ENCODE data around the gene CDH13. TPM values are rescaled to one million over a fixed set of nuclear protein-coding genes. Genes with fewer than 3 reads are reported as not detected.

CDH13 gene
- total and polyA plus RNA-seq, 10 of the 15 experiments (the other 5 are each of a cell fraction or from before 2014, with no cell fraction given) = under 0.01 to 0.05 TPM; not detected in 8

DNA sequence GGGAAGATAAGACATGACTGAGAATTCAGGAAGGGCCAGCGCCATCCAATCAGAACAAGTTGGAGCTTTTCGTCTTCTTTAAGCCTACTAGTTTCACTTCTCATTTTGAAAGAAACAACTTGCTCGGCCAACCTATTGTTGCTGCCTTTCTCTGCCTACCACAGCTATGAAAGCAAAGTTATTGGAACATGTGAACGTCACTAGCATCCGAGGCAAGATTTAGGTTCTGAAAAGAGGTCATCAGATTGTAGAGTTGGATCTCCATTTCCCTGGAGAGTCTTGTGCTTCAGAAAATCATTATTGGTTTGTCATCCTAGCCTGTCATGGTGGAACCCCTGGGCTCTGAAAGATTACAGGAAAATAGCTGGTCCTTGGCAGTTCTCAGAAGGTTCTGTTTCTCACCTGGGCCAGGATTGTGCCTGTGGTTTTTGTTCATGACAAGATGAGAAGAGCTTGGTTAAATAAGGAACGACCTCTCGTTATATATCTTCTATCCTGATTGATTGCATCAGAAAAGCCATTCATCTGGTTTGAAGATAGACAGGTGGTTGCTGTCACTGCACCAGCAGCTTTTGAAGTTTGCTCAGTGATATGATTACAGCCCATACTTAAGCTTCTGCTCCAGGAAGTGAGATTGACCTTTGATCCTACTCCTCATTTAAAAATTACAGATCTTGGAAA, 25.3 kb downstream of the CDH13 start (continued):
- TF ChIP-seq, protein P1, sequence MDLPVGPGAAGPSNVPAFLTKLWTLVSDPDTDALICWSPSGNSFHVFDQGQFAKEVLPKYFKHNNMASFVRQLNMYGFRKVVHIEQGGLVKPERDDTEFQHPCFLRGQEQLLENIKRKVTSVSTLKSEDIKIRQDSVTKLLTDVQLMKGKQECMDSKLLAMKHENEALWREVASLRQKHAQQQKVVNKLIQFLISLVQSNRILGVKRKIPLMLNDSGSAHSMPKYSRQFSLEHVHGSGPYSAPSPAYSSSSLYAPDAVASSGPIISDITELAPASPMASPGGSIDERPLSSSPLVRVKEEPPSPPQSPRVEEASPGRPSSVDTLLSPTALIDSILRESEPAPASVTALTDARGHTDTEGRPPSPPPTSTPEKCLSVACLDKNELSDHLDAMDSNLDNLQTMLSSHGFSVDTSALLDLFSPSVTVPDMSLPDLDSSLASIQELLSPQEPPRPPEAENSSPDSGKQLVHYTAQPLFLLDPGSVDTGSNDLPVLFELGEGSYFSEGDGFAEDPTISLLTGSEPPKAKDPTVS (IDR thresholded peaks at IDR 0.05; ENCODE audit: low read depth, low read length) = no peak
- TF ChIP-seq LARP7 (IDR thresholded peaks at IDR 0.05) (no peak), CHD4 (IDR thresholded peaks at IDR 0.05) (no peak), EP300 (IDR thresholded peaks at IDR 0.05; ENCODE audit: borderline replicate concordance in 1 of 2, control insufficient read depth in 1 of 2, low read depth in 2 of 2, low read length in 2 of 2) (peak; percentile 64 to 71; a peak in 3 of 4 replicates), ZSCAN29 (IDR thresholded peaks at IDR 0.05) (no peak), ZNF207 (IDR thresholded peaks at IDR 0.05; ENCODE audit: borderline replicate concordance) (no peak), CEBPB (IDR thresholded peaks at IDR 0.05; ENCODE audit: borderline replicate concordance in 1 of 2, low read depth in 2 of 2, low read length in 2 of 2) (no peak), NR2F1 (conservative IDR thresholded peaks at IDR 0.05) (peak; percentile 82), PML (IDR thresholded peaks at IDR 0.05; ENCODE audit: low read length) (peak; percentile 57; the same call in 1 of the 2 replicates), NFYB (IDR thresholded peaks at IDR 0.05; ENCODE audit: insufficient read depth, low read depth, low read length) (peak; percentile 100), SP1 (IDR thresholded peaks at IDR 0.05; ENCODE audit: low read depth, low read length) (no peak), KDM1A (IDR thresholded peaks at IDR 0.05; ENCODE audit: borderline replicate concordance) (no peak), YBX1 (IDR thresholded peaks at IDR 0.05) (no peak), EGR1 (IDR thresholded peaks at IDR 0.05; ENCODE audit: borderline replicate concordance in 1 of 2, low read depth in 2 of 2, low read length in 2 of 2) (no peak), HDGF (IDR thresholded peaks at IDR 0.05) (no peak), TCF7 (IDR thresholded peaks at IDR 0.05; ENCODE audit: borderline replicate concordance) (no peak), MAX (IDR thresholded peaks at IDR 0.05; ENCODE audit: low read depth, low read length) (no peak), SKIL (IDR thresholded peaks at IDR 0.05; ENCODE audit: low read depth, poor library complexity, severe bottlenecking) (no peak)
- TF ChIP-seq, protein P2, sequence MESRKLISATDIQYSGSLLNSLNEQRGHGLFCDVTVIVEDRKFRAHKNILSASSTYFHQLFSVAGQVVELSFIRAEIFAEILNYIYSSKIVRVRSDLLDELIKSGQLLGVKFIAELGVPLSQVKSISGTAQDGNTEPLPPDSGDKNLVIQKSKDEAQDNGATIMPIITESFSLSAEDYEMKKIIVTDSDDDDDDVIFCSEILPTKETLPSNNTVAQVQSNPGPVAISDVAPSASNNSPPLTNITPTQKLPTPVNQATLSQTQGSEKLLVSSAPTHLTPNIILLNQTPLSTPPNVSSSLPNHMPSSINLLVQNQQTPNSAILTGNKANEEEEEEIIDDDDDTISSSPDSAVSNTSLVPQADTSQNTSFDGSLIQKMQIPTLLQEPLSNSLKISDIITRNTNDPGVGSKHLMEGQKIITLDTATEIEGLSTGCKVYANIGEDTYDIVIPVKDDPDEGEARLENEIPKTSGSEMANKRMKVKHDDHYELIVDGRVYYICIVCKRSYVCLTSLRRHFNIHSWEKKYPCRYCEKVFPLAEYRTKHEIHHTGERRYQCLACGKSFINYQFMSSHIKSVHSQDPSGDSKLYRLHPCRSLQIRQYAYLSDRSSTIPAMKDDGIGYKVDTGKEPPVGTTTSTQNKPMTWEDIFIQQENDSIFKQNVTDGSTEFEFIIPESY (IDR thresholded peaks at IDR 0.05) = no peak
- TF ChIP-seq, protein P3, sequence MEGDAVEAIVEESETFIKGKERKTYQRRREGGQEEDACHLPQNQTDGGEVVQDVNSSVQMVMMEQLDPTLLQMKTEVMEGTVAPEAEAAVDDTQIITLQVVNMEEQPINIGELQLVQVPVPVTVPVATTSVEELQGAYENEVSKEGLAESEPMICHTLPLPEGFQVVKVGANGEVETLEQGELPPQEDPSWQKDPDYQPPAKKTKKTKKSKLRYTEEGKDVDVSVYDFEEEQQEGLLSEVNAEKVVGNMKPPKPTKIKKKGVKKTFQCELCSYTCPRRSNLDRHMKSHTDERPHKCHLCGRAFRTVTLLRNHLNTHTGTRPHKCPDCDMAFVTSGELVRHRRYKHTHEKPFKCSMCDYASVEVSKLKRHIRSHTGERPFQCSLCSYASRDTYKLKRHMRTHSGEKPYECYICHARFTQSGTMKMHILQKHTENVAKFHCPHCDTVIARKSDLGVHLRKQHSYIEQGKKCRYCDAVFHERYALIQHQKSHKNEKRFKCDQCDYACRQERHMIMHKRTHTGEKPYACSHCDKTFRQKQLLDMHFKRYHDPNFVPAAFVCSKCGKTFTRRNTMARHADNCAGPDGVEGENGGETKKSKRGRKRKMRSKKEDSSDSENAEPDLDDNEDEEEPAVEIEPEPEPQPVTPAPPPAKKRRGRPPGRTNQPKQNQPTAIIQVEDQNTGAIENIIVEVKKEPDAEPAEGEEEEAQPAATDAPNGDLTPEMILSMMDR (IDR thresholded peaks at IDR 0.05 in 2 of 3, conservative IDR thresholded peaks at IDR 0.05 in 1 of 3; ENCODE audit: control insufficient read depth in 2 of 3, extremely low read depth in 1 of 3, insufficient read depth in 1 of 3, low read depth in 3 of 3, low read length in 3 of 3) = no peak
- TF ChIP-seq, protein P4, sequence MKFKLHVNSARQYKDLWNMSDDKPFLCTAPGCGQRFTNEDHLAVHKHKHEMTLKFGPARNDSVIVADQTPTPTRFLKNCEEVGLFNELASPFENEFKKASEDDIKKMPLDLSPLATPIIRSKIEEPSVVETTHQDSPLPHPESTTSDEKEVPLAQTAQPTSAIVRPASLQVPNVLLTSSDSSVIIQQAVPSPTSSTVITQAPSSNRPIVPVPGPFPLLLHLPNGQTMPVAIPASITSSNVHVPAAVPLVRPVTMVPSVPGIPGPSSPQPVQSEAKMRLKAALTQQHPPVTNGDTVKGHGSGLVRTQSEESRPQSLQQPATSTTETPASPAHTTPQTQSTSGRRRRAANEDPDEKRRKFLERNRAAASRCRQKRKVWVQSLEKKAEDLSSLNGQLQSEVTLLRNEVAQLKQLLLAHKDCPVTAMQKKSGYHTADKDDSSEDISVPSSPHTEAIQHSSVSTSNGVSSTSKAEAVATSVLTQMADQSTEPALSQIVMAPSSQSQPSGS (IDR thresholded peaks at IDR 0.05; ENCODE audit: low read length) = 0 out of 2 replicates have a peak, but pooled peaks have one; percentile 59
